Thoracic aorta (tissue), 2 donors: ENCODE measurements around the gene C11orf71. TPM values are rescaled to one million over a fixed set of nuclear protein-coding genes. Genes with fewer than 3 reads are reported as not detected.

Experiments used
- ATAC-seq: fragments of 150-250 bp; one replicate; pipeline ENCODE4 v1.8.0; 2017; ENCODE audit warnings: low read depth; ENCODE audit not compliant: insufficient number of reproducible peaks, low FRiP score
- DNase-seq: peaks from one replicate; pipeline ENCODE4 v3.0.0-alpha.2; 2020; ENCODE audit warnings: low spot score
- H3K27ac ChIP-seq, 2 donors: fragments of 200-600 bp; sonication (generic); 1 replicate in 1 of 2; 2 replicates in 1 of 2; pipeline ENCODE4 v1.5.1; 2016; ENCODE audit warnings: mild to moderate bottlenecking in 2 of 2, moderate library complexity in 2 of 2
- H3K27me3 ChIP-seq: fragments of 200-600 bp; sonication (generic); replicated peaks from 2 replicates; pipeline ENCODE4 v1.6.0; 2016; ENCODE audit warnings: mild to moderate bottlenecking; ENCODE audit not compliant: insufficient read depth
- H3K36me3 ChIP-seq: fragments of 200-600 bp; sonication (generic); one replicate; pipeline ENCODE4 v1.5.1; 2016
- H3K4me1 ChIP-seq, 2 donors: fragments of 200-600 bp; sonication (generic); 1 replicate in 1 of 2; 2 replicates in 1 of 2; pipeline versions ENCODE4 v1.5.1 to v1.6.0; 2016; ENCODE audit warnings: low read depth in 2 of 2, mild to moderate bottlenecking in 1 of 2; ENCODE audit not compliant: control insufficient read depth in 1 of 2
- H3K4me3 ChIP-seq: fragments of 200-600 bp; sonication (generic); 2 replicates; pipeline ENCODE4 v1.5.1; 2016; ENCODE audit warnings: mild to moderate bottlenecking
- H3K9me3 ChIP-seq: fragments of 200-600 bp; sonication (generic); 2 replicates; pipeline ENCODE4 v1.5.1; 2016
- total RNA-seq, 2 donors: library from RNA; depleted of rRNA; stranded (reverse); fragments of >200 nt; gene quantifications; one replicate each; pipeline versions ENCODE4 v1.1.0 to v1.2.3, GENCODE V29; 2016
- TF ChIP-seq, protein P1 (sequence below): fragments of 200-600 bp; sonication (generic); IDR thresholded peaks from one replicate; pipeline ENCODE4 v1.5.1; 2019; ENCODE audit warnings: antibody characterized with exemption

The C11orf71 gene
- total RNA-seq, 2 donors from 2014 or later: 2.9 to 4.1 TPM

- Histone ChIP-seq H3K4me1 (peaks cover 9 to 18% of the 10 kb centered on the region in 2 donors), H3K27me3 (no peaks in the 10 kb centered on the region), H3K36me3 (no peaks in the 10 kb centered on the region), H3K9me3 (no peaks in the 10 kb centered on the region), H3K4me3 (peak overlapping the region; percentile 15), H3K27ac (peak overlapping the region; percentile 5 to 61)
- DNase-seq (no peak), ATAC-seq (no peak)
- TF ChIP-seq, protein P1, sequence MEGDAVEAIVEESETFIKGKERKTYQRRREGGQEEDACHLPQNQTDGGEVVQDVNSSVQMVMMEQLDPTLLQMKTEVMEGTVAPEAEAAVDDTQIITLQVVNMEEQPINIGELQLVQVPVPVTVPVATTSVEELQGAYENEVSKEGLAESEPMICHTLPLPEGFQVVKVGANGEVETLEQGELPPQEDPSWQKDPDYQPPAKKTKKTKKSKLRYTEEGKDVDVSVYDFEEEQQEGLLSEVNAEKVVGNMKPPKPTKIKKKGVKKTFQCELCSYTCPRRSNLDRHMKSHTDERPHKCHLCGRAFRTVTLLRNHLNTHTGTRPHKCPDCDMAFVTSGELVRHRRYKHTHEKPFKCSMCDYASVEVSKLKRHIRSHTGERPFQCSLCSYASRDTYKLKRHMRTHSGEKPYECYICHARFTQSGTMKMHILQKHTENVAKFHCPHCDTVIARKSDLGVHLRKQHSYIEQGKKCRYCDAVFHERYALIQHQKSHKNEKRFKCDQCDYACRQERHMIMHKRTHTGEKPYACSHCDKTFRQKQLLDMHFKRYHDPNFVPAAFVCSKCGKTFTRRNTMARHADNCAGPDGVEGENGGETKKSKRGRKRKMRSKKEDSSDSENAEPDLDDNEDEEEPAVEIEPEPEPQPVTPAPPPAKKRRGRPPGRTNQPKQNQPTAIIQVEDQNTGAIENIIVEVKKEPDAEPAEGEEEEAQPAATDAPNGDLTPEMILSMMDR: no peak
These were observed 32.9 kb downstream of the C11orf71 start for GRCh38 chr11:114367244-114367957.

GRCh38 chr11:114366331-114367243 lies 33.7 kb downstream of the C11orf71 start:
- H3K27me3 ChIP-seq: no peaks in the 10 kb centered on the region
- H3K9me3 ChIP-seq: no peaks in the 10 kb centered on the region
- no peaks in the 10 kb centered on the region for H3K36me3 ChIP-seq
- H3K4me3 ChIP-seq: peak overlapping the region; percentile 15
- no peak for ATAC-seq
- TF ChIP-seq, protein P1: no peak
- peak overlapping the region; percentile 5 to 61 for H3K27ac ChIP-seq
- peaks cover 9 to 18% of the 10 kb centered on the region in 2 donors for H3K4me1 ChIP-seq
- no peak for DNase-seq

DNA sequence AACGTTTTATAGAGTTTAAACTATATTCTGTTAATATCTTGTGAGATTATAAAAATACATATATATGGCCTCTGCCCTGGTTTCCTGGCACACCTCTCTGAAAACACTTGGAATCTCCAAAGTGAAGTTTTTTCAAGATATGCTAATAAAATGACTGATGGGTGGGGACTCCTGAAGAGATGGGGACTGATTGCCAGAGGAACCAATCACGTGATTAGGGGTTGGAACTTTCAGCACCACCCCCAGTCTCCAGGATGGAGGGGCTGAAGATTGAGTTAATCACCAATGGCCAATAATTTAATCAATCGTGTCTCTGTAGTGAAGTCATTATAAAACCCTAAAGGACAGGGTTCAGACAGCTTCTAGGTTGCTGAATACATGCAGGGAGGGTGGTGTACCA lies 37.4 kb downstream of the C11orf71 start:
- Histone ChIP-seq H3K36me3 (no peaks in the 10 kb centered on the region), H3K4me3 (no peak overlapping the region), H3K4me1 (peaks cover 9 to 17% of the 10 kb centered on the region in 2 donors), H3K9me3 (no peaks in the 10 kb centered on the region), H3K27me3 (no peaks in the 10 kb centered on the region), H3K27ac (no peak overlapping the region)
- TF ChIP-seq, protein P1: no peak
- ATAC-seq: no peak
- no peak for DNase-seq

- H3K36me3 ChIP-seq: no peaks in the 10 kb centered on the region
- no peak overlapping the region for H3K27ac ChIP-seq
- H3K27me3 ChIP-seq: no peaks in the 10 kb centered on the region
- H3K4me3 ChIP-seq: no peak overlapping the region
- TF ChIP-seq, protein P1: no peak
- no peaks in the 10 kb centered on the region for H3K9me3 ChIP-seq
- DNase-seq: no peak
- peaks cover 7 to 11% of the 10 kb centered on the region in 2 donors for H3K4me1 ChIP-seq
- no peak for ATAC-seq
These were observed 38.0 kb downstream of the C11orf71 start for GRCh38 chr11:114362326-114362725.

DNA sequence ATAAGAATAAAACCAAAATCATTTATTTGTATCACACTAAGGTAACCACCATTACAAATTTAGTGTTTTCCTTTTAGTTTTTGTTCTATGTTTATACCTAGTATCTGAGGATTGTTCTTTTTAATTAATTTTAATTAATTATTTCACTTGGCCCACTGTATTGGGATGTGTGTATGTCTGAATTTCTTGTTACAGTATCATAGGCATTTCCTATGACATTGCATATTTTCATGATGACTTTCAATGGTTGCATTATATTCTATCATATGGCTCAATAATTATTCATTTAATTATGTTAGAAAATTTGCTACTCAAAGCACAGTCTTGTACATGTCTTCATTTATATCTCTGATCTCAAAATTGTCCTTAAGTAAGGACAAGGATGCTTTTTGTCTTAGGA lies 41.0 kb downstream of the C11orf71 start:
- no peak for DNase-seq
- no peak overlapping the region for H3K27ac ChIP-seq
- no peak for ATAC-seq
- no peak overlapping the region for H3K4me3 ChIP-seq
- H3K4me1 ChIP-seq: no peaks in the 10 kb centered on the region
- TF ChIP-seq, protein P1: no peak
- no peaks in the 10 kb centered on the region for H3K36me3 ChIP-seq
- no peaks in the 10 kb centered on the region for H3K27me3 ChIP-seq
- no peaks in the 10 kb centered on the region for H3K9me3 ChIP-seq
